GM12872 (cell line): ENCODE results near the gene MCTP1.

Source experiments
- TF ChIP-seq, protein P1 (sequence below): IDR thresholded peaks from 3 replicates; pipeline ENCODE4 v1.5.1; 2011; ENCODE audit warnings: low read depth, mild to moderate bottlenecking, low read length, moderate library complexity; ENCODE audit not compliant: insufficient read depth

MCTP1 gene

DNA sequence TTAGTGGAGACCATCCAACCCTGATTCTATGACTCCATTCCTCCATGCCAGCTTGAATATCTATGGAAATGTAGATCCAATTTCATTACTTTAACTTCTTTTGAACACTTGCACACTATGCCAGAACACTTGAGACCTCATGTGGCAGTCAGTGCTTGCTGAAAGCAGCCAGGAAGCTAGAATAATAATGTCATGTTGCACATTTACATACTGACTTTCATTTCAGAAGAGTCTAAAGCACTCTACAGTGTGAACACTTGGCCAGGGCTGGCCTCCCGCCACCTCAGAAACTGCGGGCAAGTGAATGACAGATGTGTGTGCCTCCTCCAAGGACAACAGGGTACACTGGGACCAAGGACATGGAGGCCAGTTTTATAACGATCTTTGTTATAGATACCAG is 569.1 kb downstream of the MCTP1 start:
- TF ChIP-seq, protein P1, sequence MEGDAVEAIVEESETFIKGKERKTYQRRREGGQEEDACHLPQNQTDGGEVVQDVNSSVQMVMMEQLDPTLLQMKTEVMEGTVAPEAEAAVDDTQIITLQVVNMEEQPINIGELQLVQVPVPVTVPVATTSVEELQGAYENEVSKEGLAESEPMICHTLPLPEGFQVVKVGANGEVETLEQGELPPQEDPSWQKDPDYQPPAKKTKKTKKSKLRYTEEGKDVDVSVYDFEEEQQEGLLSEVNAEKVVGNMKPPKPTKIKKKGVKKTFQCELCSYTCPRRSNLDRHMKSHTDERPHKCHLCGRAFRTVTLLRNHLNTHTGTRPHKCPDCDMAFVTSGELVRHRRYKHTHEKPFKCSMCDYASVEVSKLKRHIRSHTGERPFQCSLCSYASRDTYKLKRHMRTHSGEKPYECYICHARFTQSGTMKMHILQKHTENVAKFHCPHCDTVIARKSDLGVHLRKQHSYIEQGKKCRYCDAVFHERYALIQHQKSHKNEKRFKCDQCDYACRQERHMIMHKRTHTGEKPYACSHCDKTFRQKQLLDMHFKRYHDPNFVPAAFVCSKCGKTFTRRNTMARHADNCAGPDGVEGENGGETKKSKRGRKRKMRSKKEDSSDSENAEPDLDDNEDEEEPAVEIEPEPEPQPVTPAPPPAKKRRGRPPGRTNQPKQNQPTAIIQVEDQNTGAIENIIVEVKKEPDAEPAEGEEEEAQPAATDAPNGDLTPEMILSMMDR = no peak

DNA sequence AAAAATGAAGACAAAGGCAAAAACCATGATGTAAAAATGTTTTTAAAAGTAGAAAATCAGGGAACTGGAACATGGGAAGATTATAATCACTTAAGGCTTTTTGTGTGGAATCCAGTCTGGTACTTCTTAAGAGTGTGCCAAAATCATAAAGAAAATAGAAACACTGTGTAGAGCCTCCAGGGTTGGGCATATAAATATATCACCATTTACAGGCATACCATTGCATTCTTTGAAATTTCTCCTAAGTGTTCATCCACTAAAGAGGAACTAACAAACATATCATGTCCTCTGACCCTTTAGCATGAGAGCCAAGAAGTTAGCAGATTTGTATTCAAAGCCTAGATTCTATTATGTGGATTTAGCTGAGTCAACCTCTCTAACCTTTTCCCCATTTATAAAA is 573.1 kb downstream of the MCTP1 start:
- TF ChIP-seq, protein P1 = no peak

DNA sequence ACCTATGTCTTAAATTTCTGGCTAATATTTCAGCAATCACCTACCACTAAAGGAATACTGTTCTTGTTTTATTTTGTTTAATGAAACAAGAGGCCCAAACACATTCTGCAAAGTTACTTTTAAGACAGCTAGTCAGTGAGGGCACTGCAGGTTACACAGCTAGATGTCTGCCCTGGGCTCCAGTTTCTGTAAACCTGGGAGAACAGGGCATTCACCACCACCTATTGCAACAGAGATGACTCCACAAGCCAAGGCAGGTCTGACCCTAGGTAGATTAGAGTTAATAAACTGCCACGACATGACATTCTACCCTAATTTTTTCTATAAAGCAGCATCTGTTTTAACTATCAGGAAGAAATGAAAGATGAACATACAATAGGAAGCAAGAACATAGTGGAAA is 575.6 kb downstream of the MCTP1 start:
- TF ChIP-seq, protein P1 = no peak

DNA sequence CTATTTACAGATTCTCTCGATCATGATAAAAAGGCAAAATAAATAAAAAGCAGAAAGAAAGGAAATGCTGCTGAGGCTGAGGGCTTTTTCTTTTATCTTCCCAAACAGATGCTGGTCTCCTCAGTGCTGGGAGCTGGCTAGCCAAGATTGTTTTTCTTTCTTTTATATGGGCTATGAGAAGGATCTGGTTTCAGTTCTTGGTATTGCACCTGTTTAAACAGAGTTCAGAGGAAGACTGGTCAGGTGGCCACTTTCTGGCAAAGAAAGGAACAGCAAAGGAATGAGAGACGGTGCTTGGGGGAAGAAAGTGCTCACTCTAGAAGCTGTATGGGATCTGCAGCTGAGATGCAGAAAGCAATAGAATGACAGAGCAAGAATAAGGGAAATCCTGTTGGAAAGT is 577.5 kb downstream of the MCTP1 start:
- TF ChIP-seq, protein P1 = no peak

DNA sequence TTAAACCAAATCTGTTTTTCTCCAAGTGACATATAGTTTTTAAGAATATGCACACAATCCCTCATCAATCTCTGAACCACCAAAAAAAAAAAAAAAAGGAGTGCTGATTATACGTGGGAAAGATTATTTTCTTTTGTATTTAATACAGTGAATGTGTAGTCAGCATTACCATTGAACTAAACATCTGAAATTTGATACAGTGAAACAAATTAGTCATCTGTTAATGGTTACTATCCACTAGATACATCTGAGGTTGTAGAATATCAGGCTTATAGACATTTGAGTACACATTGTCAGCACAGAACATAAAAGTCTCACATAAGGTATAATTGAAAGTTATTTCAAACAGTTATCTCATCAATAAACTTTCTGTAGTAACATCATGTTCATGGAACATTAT is 579.5 kb downstream of the MCTP1 start:
- TF ChIP-seq, protein P1 = no peak

DNA sequence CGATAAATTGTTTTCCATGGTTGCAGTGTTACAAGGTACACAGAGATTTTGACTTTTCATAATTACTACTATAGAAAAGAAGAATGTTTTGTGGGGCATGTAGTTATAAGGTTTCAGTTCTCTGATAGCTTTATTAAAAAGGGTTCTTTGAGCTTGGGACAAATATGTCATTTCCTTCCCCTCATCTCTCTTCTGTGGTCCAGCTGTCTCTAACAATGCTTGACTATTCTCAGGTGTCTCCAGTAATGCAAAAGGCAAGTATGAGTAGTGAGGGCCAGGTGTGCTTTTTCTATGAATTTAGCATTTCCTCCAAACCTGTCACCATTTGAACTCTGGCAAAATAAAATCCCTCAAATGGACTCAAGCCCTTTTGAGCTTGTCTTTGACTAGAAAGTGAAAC is 582.2 kb downstream of the MCTP1 start:
- TF ChIP-seq, protein P1 = no peak

DNA sequence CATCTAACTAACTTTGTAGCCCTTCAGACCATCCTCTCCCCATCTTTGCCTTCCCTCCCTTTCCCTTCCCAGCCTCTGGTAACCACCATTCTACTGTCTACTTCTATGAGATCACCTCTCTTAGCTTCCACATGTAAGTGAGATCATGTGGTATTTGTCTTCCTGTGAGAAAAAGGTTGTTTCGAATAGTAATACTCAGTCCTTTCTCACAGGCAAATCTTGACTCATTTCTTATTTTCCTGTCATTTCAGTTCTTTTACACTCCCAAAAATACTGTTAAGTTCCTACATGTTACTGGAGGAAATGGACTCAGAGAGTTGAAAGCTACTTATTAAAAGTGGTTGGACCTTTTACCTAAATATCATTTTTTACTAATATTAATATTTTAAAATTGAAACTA is 584.3 kb downstream of the MCTP1 start:
- TF ChIP-seq, protein P1 = no peak

DNA sequence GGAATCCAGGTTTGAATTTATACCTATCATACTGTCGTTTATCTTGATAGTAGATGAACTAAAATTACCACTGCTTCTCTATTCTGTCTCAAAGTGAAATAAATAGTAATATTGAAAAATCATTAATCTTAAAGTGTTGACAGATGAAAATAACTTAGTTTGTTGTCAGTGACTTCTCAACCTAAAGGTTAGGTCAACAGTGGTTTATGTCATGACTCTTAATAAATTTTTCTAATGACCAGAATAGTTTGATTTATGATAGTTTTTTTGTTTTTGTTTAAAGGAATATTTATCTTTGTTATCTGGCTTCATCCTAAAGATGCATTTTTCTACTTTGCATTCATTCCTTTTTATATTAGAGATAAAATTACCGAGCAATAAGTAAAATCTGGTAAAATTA is 585.3 kb downstream of the MCTP1 start:
- TF ChIP-seq, protein P1 = no peak
